Osteoblast (primary cell): ENCODE data around the gene AOAH. TPM values are rescaled to one million over a fixed set of nuclear protein-coding genes. Genes with fewer than 3 reads are reported as not detected.

Experiments used
- DNase-seq: peaks from one replicate; pipeline ENCODE4 v3.0.0; 2011; ENCODE audit warnings: low spot score, mixed read lengths; ENCODE audit not compliant: insufficient read length; ENCODE audit errors: missing footprints
- H2AFZ ChIP-seq: 2 replicates; pipeline ENCODE4 v1.6.0; 2011; ENCODE audit warnings: mild to moderate bottlenecking, low read length
- H3K27ac ChIP-seq: 2 replicates; pipeline ENCODE4 v1.5.1; 2011; ENCODE audit warnings: mild to moderate bottlenecking, low read depth, low read length, moderate library complexity
- H3K27me3 ChIP-seq: 2 replicates; pipeline ENCODE4 v1.6.0; 2012; ENCODE audit warnings: mild to moderate bottlenecking, control low read depth, inconsistent platforms, low read length, moderate library complexity; ENCODE audit not compliant: insufficient read depth
- H3K36me3 ChIP-seq: 2 replicates; pipeline ENCODE4 v1.5.1; 2011; ENCODE audit warnings: mild to moderate bottlenecking, low read length, control low read depth, moderate library complexity; ENCODE audit not compliant: insufficient read depth
- H3K4me1 ChIP-seq: 2 replicates; pipeline ENCODE4 v1.5.1; 2011; ENCODE audit warnings: mild to moderate bottlenecking, low read length, control low read depth, moderate library complexity; ENCODE audit not compliant: insufficient read depth
- H3K4me2 ChIP-seq: 2 replicates; pipeline ENCODE4 v1.6.0; 2011; ENCODE audit warnings: mild to moderate bottlenecking, low read length; ENCODE audit not compliant: insufficient read depth
- H3K4me3 ChIP-seq: fragments of 200-600 bp; sonication (generic); 3 replicates; pipeline ENCODE4 v1.5.1; 2012; ENCODE audit warnings: mild to moderate bottlenecking, low read length, inconsistent platforms; ENCODE audit not compliant: insufficient read depth
- H3K79me2 ChIP-seq: 2 replicates; pipeline ENCODE4 v1.6.0; 2012; ENCODE audit warnings: mild to moderate bottlenecking, low read length, control low read depth, inconsistent platforms; ENCODE audit not compliant: insufficient read depth
- H3K9me3 ChIP-seq: 2 replicates; pipeline ENCODE4 v1.5.1; 2011; ENCODE audit warnings: low read depth, low read length, control low read depth
- H4K20me1 ChIP-seq: 2 replicates; pipeline ENCODE4 v1.6.0; 2012; ENCODE audit warnings: mild to moderate bottlenecking, low read length, control low read depth; ENCODE audit not compliant: insufficient read depth
- total RNA-seq: library from RNA; depleted of rRNA; stranded (reverse); fragments of >200 nt; gene quantifications from 2 replicates; pipeline ENCODE4 v1.2.3, GENCODE V29; 2012
- TF ChIP-seq, protein P1 (sequence below): IDR thresholded peaks from 2 replicates; pipeline ENCODE4 v1.5.1; 2011; ENCODE audit warnings: mild to moderate bottlenecking, low read depth, low read length, moderate library complexity; ENCODE audit errors: extremely low read depth

AOAH gene
- total RNA-seq, 1 donor: under 0.01 TPM

- H3K27me3 ChIP-seq: peaks cover 7% of the 10 kb centered on the region
- no peak for DNase-seq
- H2AFZ ChIP-seq: no peak overlapping the region
- no peak overlapping the region for H3K4me2 ChIP-seq
- no peaks in the 10 kb centered on the region for H3K36me3 ChIP-seq
- H3K4me1 ChIP-seq: no peaks in the 10 kb centered on the region
- no peaks in the 10 kb centered on the region for H4K20me1 ChIP-seq
- no peaks in the 10 kb centered on the region for H3K9me3 ChIP-seq
- no peak overlapping the region for H3K27ac ChIP-seq
- no peaks in the 10 kb centered on the region for H3K79me2 ChIP-seq
- H3K4me3 ChIP-seq: no peak overlapping the region
- TF ChIP-seq, protein P1, sequence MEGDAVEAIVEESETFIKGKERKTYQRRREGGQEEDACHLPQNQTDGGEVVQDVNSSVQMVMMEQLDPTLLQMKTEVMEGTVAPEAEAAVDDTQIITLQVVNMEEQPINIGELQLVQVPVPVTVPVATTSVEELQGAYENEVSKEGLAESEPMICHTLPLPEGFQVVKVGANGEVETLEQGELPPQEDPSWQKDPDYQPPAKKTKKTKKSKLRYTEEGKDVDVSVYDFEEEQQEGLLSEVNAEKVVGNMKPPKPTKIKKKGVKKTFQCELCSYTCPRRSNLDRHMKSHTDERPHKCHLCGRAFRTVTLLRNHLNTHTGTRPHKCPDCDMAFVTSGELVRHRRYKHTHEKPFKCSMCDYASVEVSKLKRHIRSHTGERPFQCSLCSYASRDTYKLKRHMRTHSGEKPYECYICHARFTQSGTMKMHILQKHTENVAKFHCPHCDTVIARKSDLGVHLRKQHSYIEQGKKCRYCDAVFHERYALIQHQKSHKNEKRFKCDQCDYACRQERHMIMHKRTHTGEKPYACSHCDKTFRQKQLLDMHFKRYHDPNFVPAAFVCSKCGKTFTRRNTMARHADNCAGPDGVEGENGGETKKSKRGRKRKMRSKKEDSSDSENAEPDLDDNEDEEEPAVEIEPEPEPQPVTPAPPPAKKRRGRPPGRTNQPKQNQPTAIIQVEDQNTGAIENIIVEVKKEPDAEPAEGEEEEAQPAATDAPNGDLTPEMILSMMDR: no peak
Measured at GRCh38 chr7:36614959-36615358, 109.3 kb downstream of the AOAH start.

DNA sequence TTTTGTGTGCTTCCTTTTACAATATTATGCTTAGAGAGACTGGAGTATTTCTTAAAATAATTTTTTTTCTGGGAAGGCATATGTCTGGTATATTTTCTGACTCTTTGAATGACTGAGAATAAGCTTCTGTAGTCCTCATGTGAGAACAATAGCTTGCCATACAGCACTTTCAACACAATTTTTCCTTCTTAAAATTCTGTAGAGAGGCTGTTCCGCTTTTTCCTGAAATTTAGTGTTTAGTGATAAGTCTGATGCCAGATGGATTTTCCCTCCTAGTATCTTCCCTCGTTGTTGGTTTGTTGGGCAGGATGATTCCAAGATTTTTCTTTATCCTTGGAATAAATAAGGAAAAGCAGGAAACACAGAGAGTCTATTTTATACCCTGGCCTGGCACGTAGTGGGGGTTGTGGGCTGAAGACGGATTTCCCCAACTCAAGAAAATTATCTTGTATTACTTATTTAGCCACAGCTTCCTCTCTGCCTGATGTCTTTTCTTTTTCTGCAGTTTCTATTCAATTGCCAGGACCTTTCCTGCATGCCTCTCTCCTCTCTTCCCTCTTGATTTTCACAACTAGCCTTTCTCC, 111.2 kb downstream of the AOAH start:
- no peak overlapping the region for H3K27ac ChIP-seq
- no peaks in the 10 kb centered on the region for H3K36me3 ChIP-seq
- TF ChIP-seq, protein P1: no peak
- H3K9me3 ChIP-seq: no peaks in the 10 kb centered on the region
- H3K27me3 ChIP-seq: peaks cover 7% of the 10 kb centered on the region
- H3K4me2 ChIP-seq: no peak overlapping the region
- no peaks in the 10 kb centered on the region for H4K20me1 ChIP-seq
- H3K4me1 ChIP-seq: no peaks in the 10 kb centered on the region
- H3K4me3 ChIP-seq: no peak overlapping the region
- no peak overlapping the region for H2AFZ ChIP-seq
- no peaks in the 10 kb centered on the region for H3K79me2 ChIP-seq
- DNase-seq: no peak

DNA sequence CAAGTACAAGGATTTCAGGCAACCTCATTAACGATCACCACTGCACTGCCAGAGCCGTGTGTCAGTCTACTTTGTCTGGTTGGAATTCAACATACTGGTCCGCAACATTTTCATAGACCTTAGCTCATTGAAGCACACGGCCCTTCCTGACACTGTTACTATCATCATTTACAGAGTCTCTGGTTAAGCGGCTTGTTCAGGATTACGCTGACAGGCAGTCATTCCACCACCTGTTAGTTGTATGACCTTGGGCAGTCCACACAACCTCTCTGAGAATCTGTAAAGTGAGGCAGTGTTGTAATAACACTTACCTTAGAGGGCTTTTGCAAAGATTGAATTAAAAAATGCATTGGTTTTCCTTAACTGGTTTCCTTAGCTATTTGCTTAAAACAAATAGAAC, 112.6 kb downstream of the AOAH start:
- DNase-seq: no peak
- no peak overlapping the region for H3K4me2 ChIP-seq
- no peaks in the 10 kb centered on the region for H4K20me1 ChIP-seq
- no peaks in the 10 kb centered on the region for H3K9me3 ChIP-seq
- no peak overlapping the region for H2AFZ ChIP-seq
- H3K4me1 ChIP-seq: no peaks in the 10 kb centered on the region
- no peaks in the 10 kb centered on the region for H3K36me3 ChIP-seq
- H3K27ac ChIP-seq: no peak overlapping the region
- H3K4me3 ChIP-seq: no peak overlapping the region
- peaks cover 12% of the 10 kb centered on the region for H3K27me3 ChIP-seq
- no peaks in the 10 kb centered on the region for H3K79me2 ChIP-seq
- TF ChIP-seq, protein P1: no peak

- no peaks in the 10 kb centered on the region for H3K36me3 ChIP-seq
- H2AFZ ChIP-seq: no peak overlapping the region
- TF ChIP-seq, protein P1: no peak
- H4K20me1 ChIP-seq: no peaks in the 10 kb centered on the region
- peaks cover 8% of the 10 kb centered on the region for H3K27me3 ChIP-seq
- no peaks in the 10 kb centered on the region for H3K4me1 ChIP-seq
- no peak overlapping the region for H3K27ac ChIP-seq
- no peak overlapping the region for H3K4me3 ChIP-seq
- no peaks in the 10 kb centered on the region for H3K79me2 ChIP-seq
- no peak for DNase-seq
- no peak overlapping the region for H3K4me2 ChIP-seq
- no peaks in the 10 kb centered on the region for H3K9me3 ChIP-seq
Measured at GRCh38 chr7:36607721-36608095, 116.6 kb downstream of the AOAH start.
